Loucy (cell line): ENCODE results near the gene FGD5.

Source experiments
- H2AFZ ChIP-seq: fragments of 200-600 bp; sonication (generic); 2 replicates; pipeline ENCODE4 v1.6.0; 2016; ENCODE audit warnings: antibody characterized with exemption, mild to moderate bottlenecking, low read length, moderate library complexity
- H3F3A ChIP-seq: fragments of 200-600 bp; 2 replicates; pipeline ENCODE4 v1.6.0; 2016; ENCODE audit warnings: antibody characterized with exemption, low read depth, mild to moderate bottlenecking
- H3K27me3 ChIP-seq: fragments of 200-600 bp; sonication (generic); 2 replicates; pipeline ENCODE4 v1.6.1; 2014; ENCODE audit warnings: low read length, mild to moderate bottlenecking; ENCODE audit not compliant: insufficient read depth, poor library complexity, severe bottlenecking
- H3K36me3 ChIP-seq: fragments of 200-600 bp; sonication (generic); 2 replicates; pipeline ENCODE4 v1.6.1; 2016; ENCODE audit warnings: low read length; ENCODE audit not compliant: insufficient read depth
- H3K4me1 ChIP-seq: fragments of 200-600 bp; sonication (generic); 2 replicates; pipeline ENCODE4 v1.5.1; 2014; ENCODE audit warnings: low read length, mild to moderate bottlenecking; ENCODE audit not compliant: insufficient read depth, poor library complexity, severe bottlenecking
- H3K4me2 ChIP-seq: fragments of 200-600 bp; sonication (generic); 2 replicates; pipeline ENCODE4 v1.6.0; 2014; ENCODE audit warnings: antibody characterized with exemption, low read length, low read depth, mild to moderate bottlenecking; ENCODE audit not compliant: poor library complexity, severe bottlenecking
- H3K4me3 ChIP-seq: fragments of 200-600 bp; sonication (generic); 2 replicates; pipeline ENCODE4 v1.5.1; 2014; ENCODE audit warnings: low read length, mild to moderate bottlenecking, mixed read lengths; ENCODE audit not compliant: poor library complexity, severe bottlenecking
- H3K79me2 ChIP-seq: fragments of 200-600 bp; sonication (generic); 2 replicates; pipeline ENCODE4 v1.6.1; 2014; ENCODE audit warnings: low read length; ENCODE audit not compliant: insufficient read depth
- H3K9ac ChIP-seq: fragments of 200-600 bp; sonication (generic); 2 replicates; pipeline ENCODE4 v1.6.0; 2014; ENCODE audit warnings: mild to moderate bottlenecking, low read depth, low read length, moderate library complexity; ENCODE audit not compliant: poor library complexity, severe bottlenecking
- H3K9me2 ChIP-seq: fragments of 200-600 bp; sonication (generic); replicated peaks from 2 replicates; pipeline ENCODE4 v1.6.1; 2016; ENCODE audit warnings: low read depth, low read length, mixed read lengths
- H3K9me3 ChIP-seq: fragments of 200-600 bp; sonication (generic); 2 replicates; pipeline ENCODE4 v1.6.1; 2014; ENCODE audit warnings: mild to moderate bottlenecking, antibody characterized with exemption, low read length, low read depth; ENCODE audit not compliant: insufficient read depth
- H4K20me1 ChIP-seq: fragments of 200-600 bp; sonication (generic); 2 replicates; pipeline ENCODE4 v1.6.0; 2014; ENCODE audit warnings: antibody characterized with exemption, low read length, mild to moderate bottlenecking; ENCODE audit not compliant: insufficient read depth, poor library complexity, severe bottlenecking
- CTCF ChIP-seq: fragments of 200-600 bp; sonication (generic); conservative IDR thresholded peaks from 2 replicates; pipeline ENCODE4 v1.5.1; 2014; ENCODE audit warnings: mild to moderate bottlenecking, antibody characterized with exemption, low read length
- EZH2phosphoT487 ChIP-seq: fragments of 200-600 bp; IDR thresholded peaks from 2 replicates; pipeline ENCODE4 v1.6.1; 2018; ENCODE audit warnings: antibody characterized with exemption, mild to moderate bottlenecking, moderate library complexity, borderline replicate concordance

Gene FGD5

DNA sequence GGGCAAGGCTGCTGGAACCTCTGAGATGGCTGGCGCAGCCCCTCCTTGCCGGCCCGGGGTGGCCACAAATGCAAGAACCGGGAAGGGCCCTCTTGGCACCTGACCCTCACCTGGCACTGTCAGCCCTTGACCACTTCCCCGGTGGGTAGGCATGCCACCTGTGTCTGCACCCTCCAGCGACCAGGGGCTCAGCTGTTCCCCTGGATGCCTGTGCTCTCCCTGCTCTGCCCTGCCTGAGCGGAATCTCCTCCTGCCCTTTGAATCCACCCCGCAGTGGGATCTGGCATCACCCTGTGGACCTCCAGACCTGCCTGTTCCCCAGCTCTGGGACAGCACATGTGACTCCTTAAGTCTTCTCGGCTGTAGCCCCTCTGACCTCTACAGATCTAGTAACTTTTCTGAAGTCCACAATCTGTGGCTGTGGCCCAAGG is 26.1 kb upstream of the FGD5 start:
- Histone ChIP-seq H3K4me2 (no peak overlapping the region), H3F3A (no peaks in the 10 kb centered on the region), H3K9ac (no peak overlapping the region), H3K4me3 (no peak overlapping the region), H3K79me2 (no peaks in the 10 kb centered on the region), H3K36me3 (no peaks in the 10 kb centered on the region), H3K9me3 (no peaks in the 10 kb centered on the region), H2AFZ (no peak overlapping the region), H4K20me1 (no peaks in the 10 kb centered on the region), H3K4me1 (no peaks in the 10 kb centered on the region), H3K9me2 (no peaks in the 10 kb centered on the region), H3K27me3 (no peaks in the 10 kb centered on the region)
- TF ChIP-seq CTCF (no peak), EZH2phosphoT487 (no peak)

DNA sequence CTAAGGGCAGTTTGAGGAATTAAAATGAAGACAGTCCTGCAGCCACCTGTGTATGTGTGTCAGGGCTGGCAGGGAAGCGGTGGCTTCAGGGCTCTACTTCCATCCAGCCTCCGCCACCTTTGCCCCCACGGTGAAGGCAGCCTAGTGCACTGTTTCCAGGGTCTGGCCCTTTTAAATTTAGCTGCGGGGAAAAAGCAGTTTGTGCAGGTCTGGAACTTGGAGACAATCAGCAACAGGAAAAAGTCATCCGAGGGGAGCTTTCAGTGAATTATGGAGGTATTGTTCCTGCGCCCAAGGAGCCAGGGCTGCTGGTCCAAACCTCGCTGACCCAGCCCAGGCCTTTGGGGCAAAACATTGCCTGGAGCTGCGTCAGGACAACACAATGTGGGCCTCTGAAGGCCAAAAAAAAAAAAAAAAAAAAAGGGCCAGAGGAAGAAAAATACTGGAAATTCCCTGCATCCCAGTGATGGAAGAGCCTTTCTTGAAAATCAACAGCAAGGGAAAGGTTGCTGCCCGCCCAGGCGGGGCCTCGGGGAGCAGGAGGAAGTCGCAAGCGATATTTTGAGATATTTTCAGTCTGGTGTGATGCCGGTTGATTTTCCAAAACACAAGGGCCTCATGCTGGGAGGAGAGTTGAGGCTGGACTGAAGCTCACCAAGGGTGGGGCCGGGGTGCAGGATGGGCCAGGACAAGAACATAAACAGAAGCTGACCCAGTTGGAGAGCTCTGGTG is 25.5 kb upstream of the FGD5 start:
- Histone ChIP-seq H3F3A (no peaks in the 10 kb centered on the region), H3K9ac (no peak overlapping the region), H3K36me3 (no peaks in the 10 kb centered on the region), H3K79me2 (no peaks in the 10 kb centered on the region), H3K9me2 (no peaks in the 10 kb centered on the region), H3K27me3 (no peaks in the 10 kb centered on the region), H2AFZ (no peak overlapping the region), H3K4me3 (no peak overlapping the region), H4K20me1 (no peaks in the 10 kb centered on the region), H3K4me2 (no peak overlapping the region), H3K4me1 (no peaks in the 10 kb centered on the region), H3K9me3 (no peaks in the 10 kb centered on the region)
- TF ChIP-seq CTCF = no peak
- TF ChIP-seq EZH2phosphoT487 = no peak

- Histone ChIP-seq H3K9me3 (no peaks in the 10 kb centered on the region), H3K4me3 (no peak overlapping the region), H2AFZ (no peak overlapping the region), H3K36me3 (no peaks in the 10 kb centered on the region), H3K9me2 (no peaks in the 10 kb centered on the region), H3K27me3 (no peaks in the 10 kb centered on the region), H3K79me2 (no peaks in the 10 kb centered on the region), H3K9ac (no peak overlapping the region), H3F3A (no peaks in the 10 kb centered on the region), H3K4me1 (no peaks in the 10 kb centered on the region), H4K20me1 (no peaks in the 10 kb centered on the region), H3K4me2 (no peak overlapping the region)
- TF ChIP-seq CTCF = no peak
- no peak for TF ChIP-seq EZH2phosphoT487
Observed at GRCh38 chr3:14793858-14794234, 24.9 kb upstream of the FGD5 start.
